PC-3 (cell line): ENCODE measurements around the gene CA4. TPM values are rescaled to one million over a fixed set of nuclear protein-coding genes. Genes with fewer than 3 reads are reported as not detected.

Experiments used
- ATAC-seq: fragments of 200-7000 bp; cut with Tn5 transposase; 2 replicates; pipeline ENCODE4 v1.9.1; 2020; ENCODE audit warnings: mild to moderate bottlenecking, moderate library complexity
- BruUV-seq: library from RNA; stranded (reverse); fragments of 400-500 nt; replicated peaks from 2 replicates; lab custom pipeline; 2021; lab: Mats Ljungman, UMichigan
- CTCF ChIA-PET: fragments of 300-600 bp; sonication (Branson Sonifier 250); formaldehyde crosslinking; loops from one replicate; lab custom pipeline; 2022; ENCODE audit warnings: antibody characterized with exemption; lab: Charles Lee
- POLR2A ChIA-PET: fragments of 300-600 bp; sonication (Branson Sonifier 250); formaldehyde crosslinking; loops from one replicate; lab custom pipeline; 2022; ENCODE audit warnings: antibody characterized with exemption; ENCODE audit not compliant: unreplicated experiment; lab: Charles Lee
- DNase-seq: peaks from one replicate; pipeline ENCODE4 v3.0.0-alpha.2; 2015
- H2AFZ ChIP-seq: fragments of 300-600 bp; sonication (generic); 2 replicates; pipeline ENCODE4 v1.6.0; 2016; ENCODE audit warnings: antibody characterized with exemption, low read length
- H3F3A ChIP-seq: fragments of 300-600 bp; sonication (generic); one replicate; pipeline ENCODE4 v1.6.0; 2017; ENCODE audit warnings: antibody characterized with exemption, low read length, control low read depth, mild to moderate bottlenecking; ENCODE audit not compliant: unreplicated experiment
- H3K27ac ChIP-seq: fragments of 300-600 bp; sonication (generic); 2 replicates; pipeline ENCODE4 v1.5.1; 2016; ENCODE audit warnings: mild to moderate bottlenecking, low read length
- H3K27me3 ChIP-seq: fragments of 300-600 bp; sonication (generic); 2 replicates; pipeline ENCODE4 v1.6.1; 2016; ENCODE audit warnings: low read length, mixed read lengths
- H3K36me3 ChIP-seq: fragments of 300-600 bp; sonication (generic); 2 replicates; pipeline ENCODE4 v1.6.1; 2016; ENCODE audit warnings: low read depth, mixed run types, low read length, mixed read lengths
- H3K4me1 ChIP-seq: fragments of 300-600 bp; sonication (generic); 2 replicates; pipeline ENCODE4 v1.5.1; 2016; ENCODE audit warnings: low read length; ENCODE audit not compliant: insufficient read depth
- H3K4me2 ChIP-seq: fragments of 300-600 bp; sonication (generic); 2 replicates; pipeline ENCODE4 v1.6.0; 2016; ENCODE audit warnings: low read length
- H3K4me3 ChIP-seq: fragments of 300-600 bp; sonication (generic); 2 replicates; pipeline ENCODE4 v1.5.1; 2016; ENCODE audit warnings: mild to moderate bottlenecking, low read length, mixed read lengths
- H3K79me2 ChIP-seq: fragments of 300-600 bp; sonication (generic); 2 replicates; pipeline ENCODE4 v1.6.1; 2017; ENCODE audit warnings: low read length, mixed read lengths
- H3K9ac ChIP-seq: fragments of 300-600 bp; sonication (generic); 2 replicates; pipeline ENCODE4 v1.6.0; 2016; ENCODE audit warnings: mild to moderate bottlenecking, low read length
- H3K9me2 ChIP-seq: fragments of 300-600 bp; sonication (generic); replicated peaks from 2 replicates; pipeline ENCODE4 v1.6.1; 2016; ENCODE audit warnings: mixed run types, low read length, mixed read lengths
- H3K9me3 ChIP-seq: fragments of 300-600 bp; sonication (generic); 2 replicates; pipeline ENCODE4 v1.6.1; 2016; ENCODE audit warnings: low read length, mixed read lengths
- H4K20me1 ChIP-seq: fragments of 300-600 bp; sonication (generic); 2 replicates; pipeline ENCODE4 v1.6.1; 2016; ENCODE audit warnings: low read length, mixed read lengths
- EZH2 ChIP-seq: fragments of 300-600 bp; sonication (generic); IDR thresholded peaks from one replicate; pipeline ENCODE4 v1.6.1; 2017; ENCODE audit warnings: antibody characterized with exemption, mild to moderate bottlenecking, low read length; ENCODE audit not compliant: unreplicated experiment
- EZH2phosphoT487 ChIP-seq: fragments of 300-600 bp; sonication (generic); IDR thresholded peaks from 2 replicates; pipeline ENCODE4 v1.6.1; 2018; ENCODE audit warnings: mild to moderate bottlenecking, antibody characterized with exemption, low read length, borderline replicate concordance
- intact Hi-C: fragments of 100-400 bp; cut with micrococcal nuclease; formaldehyde crosslinking; loops from 2 replicates; pipeline ENCODE4 v1.9.0; 2023
- total RNA-seq: library from RNA; depleted of rRNA; stranded (reverse); fragments of >200 nt; gene quantifications from 2 replicates; pipeline ENCODE4 v1.2.3, GENCODE V29; 2014
- TF ChIP-seq, protein P1 (sequence below): fragments of 300-600 bp; sonication (generic); conservative IDR thresholded peaks from 2 replicates; pipeline ENCODE4 v1.5.1; 2017; ENCODE audit warnings: antibody characterized with exemption, low read depth, mild to moderate bottlenecking, low read length

Gene CA4
- total RNA-seq, 1 experiment from 2014 or later = not detected

DNA sequence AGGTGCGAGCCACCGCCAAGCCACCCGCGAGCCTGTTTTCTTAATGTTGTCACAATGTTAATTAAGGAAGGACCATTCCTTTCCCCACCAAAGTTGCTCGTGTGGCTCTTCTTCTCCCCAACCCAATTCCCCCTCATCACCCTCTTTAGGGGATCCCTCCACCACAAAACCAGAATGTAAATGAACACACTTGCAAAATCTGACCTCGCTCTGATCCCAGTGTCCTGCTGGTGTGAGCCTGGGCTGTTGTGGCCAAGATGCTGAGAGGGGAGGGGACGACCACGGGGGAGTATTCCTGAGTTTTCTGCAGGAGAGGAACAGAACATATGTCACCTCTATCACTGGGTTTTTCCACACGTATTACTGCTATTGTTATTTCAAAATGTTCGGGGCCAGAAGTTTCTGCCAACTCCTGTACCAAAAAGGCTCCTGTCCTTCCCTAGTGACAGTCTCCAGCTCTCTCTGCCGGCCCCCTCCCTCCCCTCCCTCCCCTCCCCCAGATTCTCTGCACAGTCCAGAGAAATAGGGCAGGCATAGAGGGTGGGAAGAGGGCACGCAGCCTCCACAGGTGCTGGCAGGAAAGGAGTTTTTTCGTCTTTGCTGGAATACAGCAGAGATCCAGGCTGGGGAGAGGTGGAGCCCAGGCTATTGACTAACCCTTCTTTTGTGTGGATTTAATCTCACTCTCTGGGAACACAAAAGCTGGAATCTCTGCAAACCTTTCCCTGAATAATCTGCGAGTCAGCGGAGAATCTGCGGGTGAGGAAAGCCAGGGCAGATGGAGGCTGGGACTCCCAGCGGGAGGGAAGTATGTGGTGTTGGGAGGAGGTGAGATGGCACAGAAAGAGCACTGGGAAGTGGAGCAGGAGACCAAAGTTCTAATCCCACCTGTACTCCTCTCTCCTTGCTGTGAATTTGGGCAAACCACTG is 4.5 kb upstream of the CA4 start:
- Histone ChIP-seq H3K9me3 (no peaks in the 10 kb centered on the region), H3K9me2 (no peaks in the 10 kb centered on the region), H3K79me2 (no peaks in the 10 kb centered on the region), H4K20me1 (no peaks in the 10 kb centered on the region), H3F3A (no peaks in the 10 kb centered on the region), H3K4me1 (peaks cover 11% of the 10 kb centered on the region), H3K27me3 (peaks cover 20% of the 10 kb centered on the region), H2AFZ (no peak overlapping the region), H3K9ac (no peak overlapping the region), H3K4me3 (no peak overlapping the region), H3K36me3 (no peaks in the 10 kb centered on the region), H3K4me2 (no peak overlapping the region), H3K27ac (no peak overlapping the region)
- ChIA-PET POLR2A (no interaction called here), CTCF (no interaction called here)
- intact Hi-C loops = loop anchor here (10.0 kb wide), 2 partner anchors 90 to 210 kb away; no protein-coding TSS in a partner anchor
- BruUV-seq = no TSS peak
- DNase-seq = peak; percentile 28
- ATAC-seq = no peak
- TF ChIP-seq EZH2 = no peak

DNA sequence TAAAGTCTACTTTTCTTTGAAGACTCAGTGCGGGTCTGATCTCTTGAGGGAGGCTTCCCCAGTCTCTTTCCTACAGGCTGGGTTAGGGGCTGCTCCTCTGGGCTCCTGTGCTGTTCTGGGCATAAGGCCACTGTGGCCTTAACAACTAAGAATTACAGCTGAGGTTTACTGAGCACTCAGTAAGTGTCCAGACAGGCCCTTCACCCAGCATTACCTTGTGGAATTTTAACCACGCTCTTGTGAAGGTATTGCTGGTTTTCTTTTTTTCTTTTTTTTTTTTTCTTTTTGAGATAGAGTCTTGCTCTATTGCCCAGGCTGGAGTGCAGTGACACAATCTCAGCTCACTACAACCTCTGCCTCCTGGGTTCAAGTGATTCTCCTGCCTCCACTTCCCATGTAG is 3.6 kb upstream of the CA4 start:
- no peak for ATAC-seq

DNA sequence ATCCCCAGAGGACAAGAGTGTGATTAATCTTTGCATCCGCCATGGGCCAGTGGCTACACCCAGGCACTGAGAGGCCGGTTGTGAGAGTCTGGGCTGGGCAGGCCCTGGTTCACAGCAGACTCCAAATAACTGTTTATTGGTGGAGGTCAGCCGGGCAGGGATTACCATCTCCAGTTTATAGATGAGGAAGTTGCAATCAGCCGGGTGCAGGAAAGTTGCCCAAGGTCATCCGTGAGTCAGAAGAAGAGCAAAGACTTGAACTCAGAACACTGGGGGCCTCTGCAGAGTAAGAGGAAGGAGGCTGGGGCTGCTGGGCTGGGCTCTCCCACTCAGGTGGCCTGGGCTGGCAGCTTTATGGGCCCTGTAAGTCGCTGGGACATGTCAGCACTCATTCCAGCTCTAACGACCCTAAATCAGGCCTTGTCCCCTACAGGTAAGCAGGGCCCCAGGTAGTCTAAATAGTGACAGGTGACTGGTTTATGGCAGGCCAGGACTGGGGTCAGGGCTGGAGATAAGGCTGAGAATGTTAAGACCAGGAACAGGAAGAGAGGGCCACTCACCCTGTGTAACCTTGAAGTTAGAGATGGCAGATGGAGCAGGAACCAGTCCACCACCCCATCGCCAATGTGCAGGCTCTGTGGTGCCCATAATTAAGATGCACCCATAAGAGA is 2.1 kb upstream of the CA4 start:
- ChIA-PET POLR2A (no interaction called here), CTCF (no interaction called here)

More for the DNA sequence above, 3.6 kb upstream of the CA4 start:
- POLR2A ChIA-PET = no interaction called here
- Histone ChIP-seq H3F3A (no peaks in the 10 kb centered on the region), H3K9me3 (no peaks in the 10 kb centered on the region), H4K20me1 (no peaks in the 10 kb centered on the region), H3K4me2 (no peak overlapping the region), H3K9ac (no peak overlapping the region), H3K4me3 (no peak overlapping the region), H3K36me3 (no peaks in the 10 kb centered on the region), H3K4me1 (peaks cover 11% of the 10 kb centered on the region), H3K79me2 (no peaks in the 10 kb centered on the region), H2AFZ (no peak overlapping the region), H3K27ac (no peak overlapping the region), H3K27me3 (peaks cover 27% of the 10 kb centered on the region), H3K9me2 (no peaks in the 10 kb centered on the region)
- DNase-seq = no peak
- TF ChIP-seq, protein P1, sequence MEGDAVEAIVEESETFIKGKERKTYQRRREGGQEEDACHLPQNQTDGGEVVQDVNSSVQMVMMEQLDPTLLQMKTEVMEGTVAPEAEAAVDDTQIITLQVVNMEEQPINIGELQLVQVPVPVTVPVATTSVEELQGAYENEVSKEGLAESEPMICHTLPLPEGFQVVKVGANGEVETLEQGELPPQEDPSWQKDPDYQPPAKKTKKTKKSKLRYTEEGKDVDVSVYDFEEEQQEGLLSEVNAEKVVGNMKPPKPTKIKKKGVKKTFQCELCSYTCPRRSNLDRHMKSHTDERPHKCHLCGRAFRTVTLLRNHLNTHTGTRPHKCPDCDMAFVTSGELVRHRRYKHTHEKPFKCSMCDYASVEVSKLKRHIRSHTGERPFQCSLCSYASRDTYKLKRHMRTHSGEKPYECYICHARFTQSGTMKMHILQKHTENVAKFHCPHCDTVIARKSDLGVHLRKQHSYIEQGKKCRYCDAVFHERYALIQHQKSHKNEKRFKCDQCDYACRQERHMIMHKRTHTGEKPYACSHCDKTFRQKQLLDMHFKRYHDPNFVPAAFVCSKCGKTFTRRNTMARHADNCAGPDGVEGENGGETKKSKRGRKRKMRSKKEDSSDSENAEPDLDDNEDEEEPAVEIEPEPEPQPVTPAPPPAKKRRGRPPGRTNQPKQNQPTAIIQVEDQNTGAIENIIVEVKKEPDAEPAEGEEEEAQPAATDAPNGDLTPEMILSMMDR = no peak
- TF ChIP-seq EZH2 (no peak), EZH2phosphoT487 (no peak)
- BruUV-seq = no TSS peak
- CTCF ChIA-PET = no interaction called here
- intact Hi-C loops = loop anchor here (10.0 kb wide), 2 partner anchors 89 to 209 kb away; no protein-coding TSS in a partner anchor

More for the DNA sequence above, 2.1 kb upstream of the CA4 start:
- no peak overlapping the region for H3K4me2 ChIP-seq
- H2AFZ ChIP-seq = no peak overlapping the region
- no peak overlapping the region for H3K9ac ChIP-seq
- no peaks in the 10 kb centered on the region for H3K79me2 ChIP-seq
- H3K27me3 ChIP-seq = peaks cover 33% of the 10 kb centered on the region
- H3K27ac ChIP-seq = no peak overlapping the region
- peaks cover 6% of the 10 kb centered on the region for H3K4me1 ChIP-seq
- ATAC-seq (no peak), DNase-seq (no peak)
- H3K4me3 ChIP-seq = no peak overlapping the region
- no peaks in the 10 kb centered on the region for H3K9me2 ChIP-seq
- H3K9me3 ChIP-seq = no peaks in the 10 kb centered on the region
- H3F3A ChIP-seq = no peaks in the 10 kb centered on the region
- TF ChIP-seq EZH2 = no peak
- TF ChIP-seq, protein P1 = no peak
- TF ChIP-seq EZH2phosphoT487 = no peak
- no peaks in the 10 kb centered on the region for H4K20me1 ChIP-seq
- BruUV-seq = no TSS peak
- intact Hi-C loops = loop anchor here (10.0 kb wide), 2 partner anchors 87 to 207 kb away; no protein-coding TSS in a partner anchor
- H3K36me3 ChIP-seq = no peaks in the 10 kb centered on the region
